Osteoblast (primary cell): Measurements from ENCODE around the gene LMX1B. TPM values are rescaled to one million over a fixed set of nuclear protein-coding genes. Genes with fewer than 3 reads are reported as not detected.

Experiments
- DNase-seq: peaks from one replicate; pipeline ENCODE4 v3.0.0; 2011; ENCODE audit warnings: low spot score, mixed read lengths; ENCODE audit not compliant: insufficient read length; ENCODE audit errors: missing footprints
- H2AFZ ChIP-seq: 2 replicates; pipeline ENCODE4 v1.6.0; 2011; ENCODE audit warnings: mild to moderate bottlenecking, low read length
- H3K27ac ChIP-seq: 2 replicates; pipeline ENCODE4 v1.5.1; 2011; ENCODE audit warnings: mild to moderate bottlenecking, low read depth, low read length, moderate library complexity
- H3K27me3 ChIP-seq: 2 replicates; pipeline ENCODE4 v1.6.0; 2012; ENCODE audit warnings: mild to moderate bottlenecking, control low read depth, inconsistent platforms, low read length, moderate library complexity; ENCODE audit not compliant: insufficient read depth
- H3K36me3 ChIP-seq: 2 replicates; pipeline ENCODE4 v1.5.1; 2011; ENCODE audit warnings: mild to moderate bottlenecking, low read length, control low read depth, moderate library complexity; ENCODE audit not compliant: insufficient read depth
- H3K4me1 ChIP-seq: 2 replicates; pipeline ENCODE4 v1.5.1; 2011; ENCODE audit warnings: mild to moderate bottlenecking, low read length, control low read depth, moderate library complexity; ENCODE audit not compliant: insufficient read depth
- H3K4me2 ChIP-seq: 2 replicates; pipeline ENCODE4 v1.6.0; 2011; ENCODE audit warnings: mild to moderate bottlenecking, low read length; ENCODE audit not compliant: insufficient read depth
- H3K4me3 ChIP-seq: fragments of 200-600 bp; sonication (generic); 3 replicates; pipeline ENCODE4 v1.5.1; 2012; ENCODE audit warnings: mild to moderate bottlenecking, low read length, inconsistent platforms; ENCODE audit not compliant: insufficient read depth
- H3K79me2 ChIP-seq: 2 replicates; pipeline ENCODE4 v1.6.0; 2012; ENCODE audit warnings: mild to moderate bottlenecking, low read length, control low read depth, inconsistent platforms; ENCODE audit not compliant: insufficient read depth
- H3K9me3 ChIP-seq: 2 replicates; pipeline ENCODE4 v1.5.1; 2011; ENCODE audit warnings: low read depth, low read length, control low read depth
- H4K20me1 ChIP-seq: 2 replicates; pipeline ENCODE4 v1.6.0; 2012; ENCODE audit warnings: mild to moderate bottlenecking, low read length, control low read depth; ENCODE audit not compliant: insufficient read depth
- CTCF ChIP-seq: IDR thresholded peaks from 2 replicates; pipeline ENCODE4 v1.5.1; 2011; ENCODE audit warnings: mild to moderate bottlenecking, low read depth, low read length, moderate library complexity; ENCODE audit errors: extremely low read depth
- total RNA-seq: library from RNA; depleted of rRNA; stranded (reverse); fragments of >200 nt; gene quantifications from 2 replicates; pipeline ENCODE4 v1.2.3, GENCODE V29; 2012

LMX1B gene
- total RNA-seq, 1 donor = under 0.01 TPM

- H3K79me2 ChIP-seq = no peaks in the 10 kb centered on the region
- H2AFZ ChIP-seq = no peak overlapping the region
- no peak overlapping the region for H3K4me3 ChIP-seq
- no peak overlapping the region for H3K4me2 ChIP-seq
- H3K9me3 ChIP-seq = peaks cover 2% of the 10 kb centered on the region
- H3K36me3 ChIP-seq = no peaks in the 10 kb centered on the region
- H3K4me1 ChIP-seq = no peaks in the 10 kb centered on the region
- no peaks in the 10 kb centered on the region for H4K20me1 ChIP-seq
- no peaks in the 10 kb centered on the region for H3K27me3 ChIP-seq
- DNase-seq = no peak
- TF ChIP-seq CTCF = no peak
- H3K27ac ChIP-seq = no peak overlapping the region
Observed at GRCh38 chr9:126733005-126733404, 119.3 kb downstream of the LMX1B start.

- no peak for TF ChIP-seq CTCF
- peaks cover 2% of the 10 kb centered on the region for H3K9me3 ChIP-seq
- H3K4me1 ChIP-seq = no peaks in the 10 kb centered on the region
- H2AFZ ChIP-seq = no peak overlapping the region
- H4K20me1 ChIP-seq = no peaks in the 10 kb centered on the region
- no peak overlapping the region for H3K27ac ChIP-seq
- DNase-seq = no peak
- H3K4me2 ChIP-seq = no peak overlapping the region
- H3K79me2 ChIP-seq = no peaks in the 10 kb centered on the region
- H3K4me3 ChIP-seq = no peak overlapping the region
- no peaks in the 10 kb centered on the region for H3K36me3 ChIP-seq
- H3K27me3 ChIP-seq = peaks cover 4% of the 10 kb centered on the region
Observed at GRCh38 chr9:126734877-126735276, 121.1 kb downstream of the LMX1B start.

- Histone ChIP-seq H3K27me3 (peaks cover 10% of the 10 kb centered on the region), H3K79me2 (no peaks in the 10 kb centered on the region), H3K4me3 (no peak overlapping the region), H4K20me1 (no peaks in the 10 kb centered on the region), H2AFZ (no peak overlapping the region), H3K27ac (no peak overlapping the region), H3K4me1 (no peaks in the 10 kb centered on the region), H3K36me3 (no peaks in the 10 kb centered on the region), H3K4me2 (no peak overlapping the region), H3K9me3 (peaks cover 2% of the 10 kb centered on the region)
- DNase-seq = no peak
- TF ChIP-seq CTCF = no peak
Observed at GRCh38 chr9:126735482-126735881, 121.8 kb downstream of the LMX1B start.

- Histone ChIP-seq H3K27ac (no peak overlapping the region), H2AFZ (no peak overlapping the region), H3K27me3 (peaks cover 23% of the 10 kb centered on the region), H3K79me2 (no peaks in the 10 kb centered on the region), H3K9me3 (peaks cover 2% of the 10 kb centered on the region), H3K36me3 (no peaks in the 10 kb centered on the region), H3K4me2 (no peak overlapping the region), H3K4me3 (no peak overlapping the region), H4K20me1 (no peaks in the 10 kb centered on the region), H3K4me1 (no peaks in the 10 kb centered on the region)
- no peak for DNase-seq
- TF ChIP-seq CTCF = no peak
Observed at GRCh38 chr9:126738553-126738952, 124.8 kb downstream of the LMX1B start.
